HG03575 (cell line): ENCODE data around the gene BEX1.
"Not testable (repeated sequence)": the region's sequence is repeated elsewhere in the genome, so short reads cannot be mapped to it uniquely, and the experiment has no call there.

Experiments
- ATAC-seq: cut with Tn5 transposase; IDR thresholded peaks from one replicate; pipeline ENCODE4 v1.9.1; 2021; ENCODE audit not compliant: unreplicated experiment, insufficient number of reproducible peaks, low FRiP score; ENCODE audit errors: extremely low read depth

Gene BEX1

GRCh38 chrX:103063918-103064434 is at the start of gene BEX1:
TSS of gene BEX1 (minus strand) at chrX:103064171. CDS start at chrX:103063274, 897 bp downstream.
- no peak for ATAC-seq

GRCh38 chrX:103109497-103109896 is 45.5 kb upstream of the BEX1 start:
- not testable (repeated sequence) for ATAC-seq

GRCh38 chrX:103107836-103108235 is 43.9 kb upstream of the BEX1 start:
- ATAC-seq: no peak

GRCh38 chrX:103107227-103107737 is 43.3 kb upstream of the BEX1 start:
- ATAC-seq: not testable (repeated sequence)

- not testable (repeated sequence) for ATAC-seq
Measured at GRCh38 chrX:103104370-103104769, 40.4 kb upstream of the BEX1 start.

GRCh38 chrX:103103866-103104265 is 39.9 kb upstream of the BEX1 start:
- ATAC-seq: not testable (repeated sequence)

- no peak for ATAC-seq
Measured at GRCh38 chrX:103101299-103102042, 37.5 kb upstream of the BEX1 start.

GRCh38 chrX:103100484-103100883 is 36.5 kb upstream of the BEX1 start:
- no peak for ATAC-seq

GRCh38 chrX:103099691-103100090 is 35.7 kb upstream of the BEX1 start:
- no peak for ATAC-seq

GRCh38 chrX:103098488-103098887 is 34.5 kb upstream of the BEX1 start:
- no peak for ATAC-seq

GRCh38 chrX:103092942-103093341 is 29.0 kb upstream of the BEX1 start, which contains the start of gene NXF3:
TSS of gene NXF3 (minus strand) at chrX:103093143. CDS start at chrX:103093023, 120 bp downstream.
- no peak for ATAC-seq

GRCh38 chrX:103081051-103081450 is 17.1 kb upstream of the BEX1 start:
- ATAC-seq: no peak

- ATAC-seq: no peak
Measured at GRCh38 chrX:103073467-103073866, 9.5 kb upstream of the BEX1 start.

- no peak for ATAC-seq
Measured at GRCh38 chrX:103066606-103067005, 2.6 kb upstream of the BEX1 start.

GRCh38 chrX:103063191-103063845 is 653 bp downstream of the BEX1 start:
- no peak for ATAC-seq

- no peak for ATAC-seq
Measured at GRCh38 chrX:103061486-103061885, 2.5 kb downstream of the BEX1 start.

- ATAC-seq: no peak
Measured at GRCh38 chrX:103056902-103057301, 7.1 kb downstream of the BEX1 start.

GRCh38 chrX:103052625-103053024 is 11.3 kb downstream of the BEX1 start:
- ATAC-seq: no peak

- ATAC-seq: no peak
Measured at GRCh38 chrX:103051260-103051789, 12.6 kb downstream of the BEX1 start.

GRCh38 chrX:103033371-103033770 is 30.6 kb downstream of the BEX1 start:
- ATAC-seq: not testable (repeated sequence)
